Gastroesophageal sphincter (tissue), 3 donors: Measurements from ENCODE around the gene ARHGEF7.

Source experiments
- CTCF ChIP-seq, 4 experiments: fragments of 200-600 bp in 2 of 4; fragments of 450-650 bp in 2 of 4; sonication (generic) in 1 of 4; IDR thresholded peaks; one replicate each; pipeline ENCODE4 v1.5.1; 2017 to 2019; ENCODE audit warnings: antibody characterized with exemption in 4 of 4, mild to moderate bottlenecking in 2 of 4, moderate library complexity in 2 of 4
- EP300 ChIP-seq: sonication (generic); formaldehyde crosslinking; IDR thresholded peaks from one replicate; pipeline ENCODE4 v1.6.1; 2017; ENCODE audit warnings: antibody characterized with exemption, mild to moderate bottlenecking
- POLR2A ChIP-seq, 2 donors: fragments of 450-650 bp; IDR thresholded peaks; one replicate each; pipeline ENCODE4 v1.6.1; 2017; ENCODE audit warnings: antibody characterized with exemption in 2 of 2, mild to moderate bottlenecking in 2 of 2, moderate library complexity in 1 of 2

- no peak for TF ChIP-seq CTCF (IDR thresholded peaks at IDR 0.05)
- TF ChIP-seq POLR2A (IDR thresholded peaks at IDR 0.05), result no peak
- TF ChIP-seq EP300, result no peak
Observed at GRCh38 chr13:111249637-111250360, 134.7 kb downstream of the ARHGEF7 start.
